Caco-2 (cell line): Measurements from ENCODE around the gene PRKAR2A. TPM values are rescaled to one million over a fixed set of nuclear protein-coding genes. Genes with fewer than 3 reads are reported as not detected.
"Not testable (repeated sequence)": the region's sequence is repeated elsewhere in the genome, so short reads cannot be mapped to it uniquely, and the experiment has no call there.

Source experiments
- BruUV-seq: library from RNA; stranded (reverse); fragments of 400-500 nt; replicated peaks from 2 replicates; lab custom pipeline; 2021; lab: Mats Ljungman, UMichigan
- CTCF ChIA-PET: fragments of 300-600 bp; sonication (Branson Sonifier 250); formaldehyde crosslinking; loops from one replicate; lab custom pipeline; 2022; ENCODE audit warnings: antibody characterized with exemption; lab: Charles Lee
- POLR2A ChIA-PET: fragments of 300-600 bp; sonication (Branson Sonifier 250); formaldehyde crosslinking; loops from one replicate; lab custom pipeline; 2022; ENCODE audit warnings: antibody characterized with exemption; lab: Charles Lee
- DNase-seq, 2 experiments: peaks; one replicate each; pipeline versions ENCODE4 v3.0.0 to v3.0.0-alpha.2; 2020 to 2022
- H3K27me3 ChIP-seq: replicated peaks from 2 replicates; pipeline ENCODE4 v1.6.0; 2011; ENCODE audit warnings: low read length; ENCODE audit not compliant: control insufficient read depth, insufficient read depth
- H3K36me3 ChIP-seq: 2 replicates; pipeline ENCODE4 v1.5.1; 2011; ENCODE audit warnings: low read length; ENCODE audit not compliant: control insufficient read depth, insufficient read depth
- H3K4me1 ChIP-seq: fragments of 250-450 bp; sonication (Bioruptor Pico); 2 replicates; pipeline ENCODE4 v1.5.1; 2020; ENCODE audit warnings: mild to moderate bottlenecking
- H3K4me3 ChIP-seq: 2 replicates; pipeline ENCODE4 v1.5.1; 2011; ENCODE audit warnings: low read depth, mild to moderate bottlenecking, control low read depth, low read length
- H3K9me3 ChIP-seq: fragments of 250-450 bp; sonication (Bioruptor Pico); 2 replicates; pipeline ENCODE4 v1.5.1; 2020; ENCODE audit warnings: mild to moderate bottlenecking, moderate library complexity
- H3K27ac Mint-ChIP-seq: one replicate; pipeline ENCODE4 v1.8.0; 2022; ENCODE audit warnings: mixed read lengths; ENCODE audit not compliant: unreplicated experiment
- H3K27me3 Mint-ChIP-seq: one replicate; pipeline ENCODE4 v1.8.0; 2022; ENCODE audit warnings: mixed read lengths; ENCODE audit not compliant: insufficient read depth, unreplicated experiment
- H3K36me3 Mint-ChIP-seq: one replicate; pipeline ENCODE4 v1.8.0; 2022; ENCODE audit warnings: mild to moderate bottlenecking, mixed read lengths; ENCODE audit not compliant: insufficient read depth, unreplicated experiment
- H3K4me1 Mint-ChIP-seq: one replicate; pipeline ENCODE4 v1.8.0; 2022; ENCODE audit warnings: low read depth, mixed read lengths; ENCODE audit not compliant: unreplicated experiment
- H3K4me3 Mint-ChIP-seq: one replicate; pipeline ENCODE4 v1.8.0; 2022; ENCODE audit warnings: mild to moderate bottlenecking, moderate library complexity, mixed read lengths; ENCODE audit not compliant: unreplicated experiment
- H3K9me3 Mint-ChIP-seq: one replicate; pipeline ENCODE4 v1.8.0; 2022; ENCODE audit warnings: mixed read lengths; ENCODE audit not compliant: unreplicated experiment
- CTCF ChIP-seq, 2 experiments: fragments of 200-600 bp in 1 of 2; IDR thresholded peaks; 1 replicate in 1 of 2; 2 replicates in 1 of 2; pipeline versions ENCODE4 v1.5.1 to v1.8.0; 2011 to 2022; ENCODE audit warnings: antibody characterized with exemption in 1 of 2, control low read depth in 1 of 2, inconsistent platforms in 1 of 2, low read depth in 1 of 2, low read length in 1 of 2, mild to moderate bottlenecking in 1 of 2, moderate library complexity in 1 of 2; ENCODE audit not compliant: insufficient read depth in 1 of 2, severe bottlenecking in 1 of 2, unreplicated experiment in 1 of 2
- intact Hi-C: fragments of 100-400 bp; cut with micrococcal nuclease; formaldehyde crosslinking; loops from one replicate; pipeline ENCODE4 v1.10.0; 2022; ENCODE audit not compliant: unreplicated experiment
- total RNA-seq: library from RNA; stranded (reverse); gene quantifications from 2 replicates; pipeline ENCODE4 v1.2.3, GENCODE V29; 2022

Gene PRKAR2A
- total RNA-seq, 1 experiment from 2014 or later: 56.3 TPM

GRCh38 chr3:48797626-48798025 is 50.0 kb downstream of the PRKAR2A start:
- POLR2A ChIA-PET: no interaction called here
- Mint-ChIP-seq H3K4me1 (peaks cover 4% of the 10 kb centered on the region), H3K4me3 (no peak overlapping the region), H3K27me3 (no peaks in the 10 kb centered on the region), H3K9me3 (no peaks in the 10 kb centered on the region), H3K36me3 (peaks cover 8% of the 10 kb centered on the region), H3K27ac (no peak overlapping the region)
- intact Hi-C loops: no loop called here
- Histone ChIP-seq H3K36me3 (no peaks in the 10 kb centered on the region), H3K9me3 (no peaks in the 10 kb centered on the region), H3K27me3 (no peaks in the 10 kb centered on the region), H3K4me3 (no peak overlapping the region), H3K4me1 (no peaks in the 10 kb centered on the region; the same call in 1 of the 2 replicates)
- TF ChIP-seq CTCF (IDR thresholded peaks at IDR 0.05; ENCODE audit: insufficient read depth in 1 of 2, low read depth in 1 of 2, low read length in 1 of 2, severe bottlenecking in 1 of 2, unreplicated experiment in 1 of 2): no peak
- BruUV-seq: no TSS peak
- DNase-seq: no peak
- CTCF ChIA-PET: no interaction called here

GRCh38 chr3:48795997-48796732 is 51.5 kb downstream of the PRKAR2A start:
- no peaks in the 10 kb centered on the region for H3K9me3 ChIP-seq
- Mint-ChIP-seq H3K4me3 (no peak overlapping the region), H3K36me3 (peaks cover 8% of the 10 kb centered on the region), H3K27ac (no peak overlapping the region), H3K27me3 (no peaks in the 10 kb centered on the region), H3K4me1 (no peaks in the 10 kb centered on the region), H3K9me3 (no peaks in the 10 kb centered on the region)
- H3K4me3 ChIP-seq: no peak overlapping the region
- TF ChIP-seq CTCF (IDR thresholded peaks at IDR 0.05; ENCODE audit: insufficient read depth in 1 of 2, low read depth in 1 of 2, low read length in 1 of 2, severe bottlenecking in 1 of 2, unreplicated experiment in 1 of 2): no peak
- intact Hi-C loops: no loop called here
- H3K4me1 ChIP-seq: no peaks in the 10 kb centered on the region
- ChIA-PET POLR2A (no interaction called here), CTCF (no interaction called here)
- H3K36me3 ChIP-seq: no peaks in the 10 kb centered on the region
- no peaks in the 10 kb centered on the region for H3K27me3 ChIP-seq
- DNase-seq: no peak
- no TSS peak for BruUV-seq

GRCh38 chr3:48793484-48793883 is 54.2 kb downstream of the PRKAR2A start:
- intact Hi-C loops, POLR2A ChIA-PET, H3K4me1 Mint-ChIP-seq, H3K27ac Mint-ChIP-seq, H3K36me3 ChIP-seq, H3K4me3 Mint-ChIP-seq, DNase-seq, CTCF ChIA-PET, H3K36me3 Mint-ChIP-seq, H3K27me3 ChIP-seq, H3K9me3 Mint-ChIP-seq, H3K9me3 ChIP-seq, H3K4me3 ChIP-seq, H3K27me3 Mint-ChIP-seq, BruUV-seq, H3K4me1 ChIP-seq: not testable (repeated sequence)
